T-helper 1 cell (primary cell): ENCODE results near the gene AK3.
"Not testable (repeated sequence)": the region's sequence is repeated elsewhere in the genome, so short reads cannot be mapped to it uniquely, and the experiment has no call there.

ENCODE experiments used
- DNase-seq, 5 donors: peaks; one replicate each; pipeline ENCODE4 v3.0.0-alpha.2; 2012 to 2020
- total RNA-seq, 4 donors: gene quantifications; one replicate each; lab custom pipeline; 2026; lab: John Stamatoyannopoulos, UW

Gene AK3
- total RNA-seq, result 28.7 to 35.7 (median 29.4) reads per million in 4 donors

DNA sequence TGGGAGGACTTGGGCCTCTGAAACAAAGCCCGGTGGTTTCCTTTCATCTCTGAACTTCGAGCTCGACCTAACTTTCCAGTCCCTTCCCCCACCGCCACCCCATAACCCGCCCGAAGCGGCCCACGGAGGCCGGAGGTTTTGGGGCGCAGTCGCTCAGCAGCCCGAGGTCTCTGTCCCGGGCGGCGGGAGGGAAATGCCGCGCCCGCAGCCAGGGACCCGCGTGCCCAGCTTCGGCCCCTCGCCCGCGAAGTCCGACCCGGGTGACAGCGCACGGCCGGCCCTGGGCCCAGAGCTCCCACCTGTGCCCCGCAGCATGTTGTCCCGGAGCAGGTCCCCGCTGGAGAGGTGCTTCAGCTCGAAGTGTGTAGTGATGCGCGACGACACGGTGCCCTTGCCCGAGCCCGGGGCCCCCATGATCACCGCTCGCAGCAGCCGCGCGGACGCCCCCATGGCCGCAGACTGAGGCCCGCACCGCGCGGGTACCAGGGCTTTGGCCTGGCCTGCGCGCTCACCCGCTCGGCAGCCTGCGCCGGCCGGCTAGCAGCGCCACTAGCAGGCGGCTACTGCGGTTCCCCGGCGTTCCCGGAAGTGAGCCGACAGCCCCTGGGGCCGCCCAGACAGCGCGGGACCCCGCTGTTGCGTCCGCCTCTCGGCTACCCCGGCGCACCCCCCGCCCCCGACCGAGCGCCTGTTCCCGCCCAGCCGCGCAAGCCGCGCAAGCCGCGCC lies at the start of gene AK3:
TSS of gene AK3 (minus strand) at position 565 of the 727 bp plus-strand sequence. CDS start at position 450, 115 bp downstream.
- peak; percentile 72 to 88 (median 80) for DNase-seq

DNA sequence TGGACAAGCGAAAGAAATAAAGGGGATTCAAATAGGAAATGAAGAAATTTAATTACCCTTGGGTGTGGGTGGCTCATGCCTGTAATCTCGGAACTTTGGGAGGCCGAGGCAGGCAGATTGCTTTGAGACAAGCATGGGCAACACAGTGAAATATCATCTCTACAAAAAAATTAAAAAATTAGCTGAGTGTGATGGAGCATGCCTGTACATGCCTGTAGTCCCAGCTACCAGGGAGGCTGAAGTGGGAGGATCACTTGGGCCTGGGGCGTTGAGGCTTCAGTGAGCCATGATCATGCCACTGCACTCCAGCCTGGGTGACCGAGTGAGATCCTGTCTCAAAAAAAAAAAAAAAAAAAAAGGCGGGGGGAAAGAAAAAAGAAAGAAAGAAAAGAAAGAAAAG lies 47.7 kb upstream of the AK3 start:
- DNase-seq, result no peak

DNA sequence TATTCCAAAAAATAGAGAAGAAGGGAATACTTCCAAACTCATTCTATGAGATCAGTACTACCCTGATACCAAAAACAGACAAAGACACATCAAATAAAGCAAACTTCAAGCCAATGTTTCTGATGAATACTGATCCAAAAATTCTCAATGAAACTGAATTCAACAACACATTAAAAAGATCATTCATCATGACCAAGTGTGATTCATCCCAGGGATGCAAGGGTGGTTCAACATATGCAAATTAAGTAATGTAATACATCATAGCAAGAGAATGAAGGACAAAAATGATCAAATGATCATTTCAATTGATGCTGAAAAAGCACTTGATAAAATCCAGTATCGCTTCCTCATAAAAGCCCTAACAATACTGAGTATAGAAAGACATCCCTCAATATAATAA lies 46.9 kb upstream of the AK3 start:
- DNase-seq, result no peak

DNA sequence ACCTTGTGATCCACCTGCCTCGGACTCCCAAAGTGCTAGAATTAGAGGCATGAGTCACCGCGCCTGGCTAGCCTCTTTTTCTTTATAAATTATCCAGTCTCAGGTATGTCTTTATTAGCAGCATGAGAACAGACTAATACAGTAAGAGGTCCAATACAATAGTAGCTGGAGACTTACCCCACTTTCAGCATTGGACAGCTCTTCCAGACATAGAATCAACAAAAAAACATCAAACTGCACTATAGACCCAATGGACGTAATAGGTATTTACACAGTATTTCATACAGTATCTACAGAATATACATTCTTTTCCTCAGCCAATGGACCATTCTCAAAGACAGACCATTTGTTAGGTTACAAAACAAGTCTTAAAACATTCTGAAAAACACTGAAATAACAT lies 45.6 kb upstream of the AK3 start:
- no peak for DNase-seq

DNA sequence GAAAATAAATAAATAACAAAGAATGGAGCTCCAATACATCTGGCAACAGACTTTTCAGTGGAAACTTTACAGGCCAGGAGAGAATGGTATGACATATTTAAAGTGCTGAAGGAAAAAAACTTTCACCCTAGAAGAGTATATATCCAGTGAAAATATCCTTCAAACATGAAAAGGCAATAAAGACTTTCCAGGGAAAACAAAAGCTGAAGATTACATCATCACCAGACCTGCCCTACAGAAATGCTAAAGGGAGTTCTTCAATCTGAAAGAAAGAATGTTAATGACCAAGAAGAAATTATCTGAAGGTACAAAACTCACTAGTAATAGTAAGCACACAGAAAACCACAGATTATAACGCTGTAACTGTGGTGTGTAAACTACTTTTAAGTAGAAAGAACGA lies 43.4 kb upstream of the AK3 start:
- no peak for DNase-seq

DNA sequence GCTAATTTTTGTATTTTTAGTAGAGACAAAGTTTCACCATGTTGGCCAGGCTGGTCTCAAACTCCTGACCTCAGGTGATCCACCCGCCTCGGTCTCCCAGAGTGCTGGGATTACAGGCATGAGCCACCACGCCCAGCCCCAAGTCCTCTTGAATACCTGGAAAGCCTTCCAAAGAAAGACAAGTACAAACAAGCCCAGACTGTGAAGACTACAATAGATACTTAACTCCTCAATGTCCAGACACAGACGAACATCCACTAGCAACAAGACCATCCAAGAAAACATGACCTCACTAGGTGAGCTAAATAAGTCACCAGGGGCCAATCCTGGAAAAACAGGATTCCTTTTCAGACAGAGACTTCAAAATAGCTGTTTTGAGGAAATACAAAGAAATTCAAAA lies 42.2 kb upstream of the AK3 start:
- DNase-seq, result not testable (repeated sequence)

DNA sequence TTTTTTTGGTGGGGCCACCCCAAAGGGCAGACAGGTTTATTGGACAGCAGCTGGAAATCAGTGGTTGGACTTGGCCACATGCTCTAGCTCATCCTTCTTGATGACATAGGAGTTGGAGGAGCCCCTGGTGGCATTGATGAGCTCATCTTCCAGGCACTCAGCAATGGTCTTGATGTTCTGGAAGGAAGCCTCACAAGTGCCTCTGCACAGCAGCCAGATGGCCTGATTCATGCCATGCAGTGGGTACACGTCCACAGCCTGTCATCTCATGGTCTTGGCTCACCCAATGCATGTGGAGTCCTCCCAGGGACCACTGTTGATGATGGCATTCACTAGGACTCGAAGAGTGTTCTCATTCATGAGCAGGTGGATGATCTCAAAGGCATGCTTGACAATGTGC lies 40.4 kb upstream of the AK3 start:
- no peak for DNase-seq

DNA sequence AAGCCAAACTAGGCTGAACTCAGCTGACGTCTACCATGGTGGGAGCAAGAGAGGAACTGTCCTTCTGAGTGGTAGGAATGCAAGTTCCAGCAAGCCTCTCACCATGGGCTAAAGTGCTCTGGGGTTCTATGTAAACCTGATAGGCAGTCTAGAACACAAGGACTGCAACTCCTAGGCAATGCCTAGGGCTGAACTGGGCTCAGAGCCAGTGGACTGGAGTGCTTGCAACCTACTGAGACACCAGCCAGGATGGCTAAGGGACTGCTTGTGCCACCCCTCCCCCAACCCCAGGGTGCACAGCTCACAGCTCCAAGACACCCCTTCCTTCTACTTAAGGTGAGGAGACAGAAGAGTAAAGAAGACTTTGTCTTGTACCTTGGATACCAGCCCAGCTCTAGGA lies 39.6 kb upstream of the AK3 start:
- no peak for DNase-seq

DNA sequence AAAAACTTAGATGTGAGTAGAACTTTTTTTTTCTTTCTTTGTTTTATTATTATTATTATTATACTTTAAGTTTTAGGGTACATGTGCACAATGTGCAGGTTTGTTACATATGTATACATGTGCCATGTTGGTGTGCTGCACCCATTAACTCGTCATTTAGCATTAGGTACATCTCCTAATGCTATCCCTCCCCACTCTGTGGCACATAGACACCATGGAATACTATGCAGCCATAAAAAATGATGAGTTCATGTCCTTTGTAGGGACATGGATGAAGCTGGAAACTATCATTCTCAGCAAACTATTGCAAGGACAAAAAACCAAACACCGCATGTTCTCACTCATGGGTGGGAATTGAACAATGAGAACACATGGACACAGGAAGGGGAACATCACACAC lies 34.0 kb upstream of the AK3 start:
- DNase-seq, result not testable (repeated sequence)

DNA sequence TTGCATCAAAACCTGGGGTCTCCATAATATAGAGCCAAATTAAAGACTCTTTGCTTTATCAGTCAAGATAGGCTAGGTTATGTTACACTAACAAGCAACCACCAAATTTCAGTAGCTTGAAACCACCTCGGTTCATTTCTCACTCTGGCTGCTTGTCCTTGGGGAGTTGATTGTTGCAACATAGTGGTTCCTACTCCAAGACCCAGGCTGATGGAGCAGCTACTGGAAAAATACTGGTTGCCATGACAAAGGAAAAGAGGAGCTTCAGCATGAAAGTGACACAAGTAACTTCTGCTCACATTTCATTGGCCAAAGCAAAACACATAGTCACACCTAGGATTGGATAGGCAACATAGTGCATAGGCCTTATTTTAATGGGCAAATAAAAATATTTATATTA lies 33.2 kb upstream of the AK3 start:
- no peak for DNase-seq

DNA sequence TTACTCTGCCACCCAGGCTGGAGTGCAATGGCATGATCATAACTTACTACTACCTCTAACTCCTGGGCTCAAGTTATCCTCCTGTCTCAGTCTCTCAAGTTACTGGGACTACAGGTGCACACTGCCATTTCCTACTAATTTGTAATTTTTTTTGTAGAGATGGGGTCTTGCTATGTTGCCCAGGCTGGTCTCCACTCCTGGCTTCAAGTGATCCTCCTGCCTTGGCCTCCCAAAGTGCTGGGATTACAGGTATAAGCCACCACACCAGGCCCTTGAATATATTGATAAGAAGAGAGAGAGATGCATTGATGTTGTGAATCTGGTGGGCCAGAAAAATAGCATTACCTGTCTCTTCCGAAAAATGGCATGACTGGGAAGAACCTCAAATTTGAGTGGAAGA lies 30.8 kb upstream of the AK3 start:
- no peak for DNase-seq

DNA sequence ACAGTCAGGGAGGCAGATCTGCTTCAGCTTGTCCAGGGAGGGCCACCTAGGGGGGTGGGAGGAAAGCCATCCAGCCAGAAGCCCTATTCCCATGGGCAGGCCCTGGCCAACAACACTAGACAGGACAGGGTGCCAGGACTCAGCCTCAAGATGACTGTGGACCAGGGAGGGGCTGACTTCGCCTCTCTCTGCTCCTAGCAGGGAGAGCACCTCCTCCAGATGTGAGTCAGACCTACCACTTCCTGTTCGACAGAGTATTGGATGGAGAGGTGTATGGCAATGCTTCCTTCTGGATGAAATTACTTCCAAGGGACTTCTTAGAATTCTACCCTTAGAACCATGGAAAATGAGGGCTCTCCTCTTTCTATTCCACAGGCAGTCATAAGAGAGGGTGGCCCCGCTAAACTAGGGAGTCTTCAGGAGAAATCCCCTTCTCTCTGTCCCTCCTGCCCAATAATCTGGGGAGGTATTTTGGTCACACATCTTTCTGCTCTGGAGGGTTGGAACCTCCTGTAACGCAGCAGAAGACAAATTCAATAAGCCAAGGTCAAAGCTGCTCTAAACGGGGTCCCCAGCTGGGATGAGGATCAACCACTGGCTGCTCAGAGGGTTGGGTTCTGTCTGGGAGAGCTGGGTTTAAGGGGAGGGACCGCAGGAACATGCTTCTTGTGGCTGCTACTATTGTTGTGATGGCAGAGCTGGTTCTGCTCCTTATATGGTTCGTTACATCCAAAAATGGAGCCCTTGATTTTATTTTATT lies 28.5 kb upstream of the AK3 start:
- peak in 1 of 5 donors; percentile 37 for DNase-seq

DNA sequence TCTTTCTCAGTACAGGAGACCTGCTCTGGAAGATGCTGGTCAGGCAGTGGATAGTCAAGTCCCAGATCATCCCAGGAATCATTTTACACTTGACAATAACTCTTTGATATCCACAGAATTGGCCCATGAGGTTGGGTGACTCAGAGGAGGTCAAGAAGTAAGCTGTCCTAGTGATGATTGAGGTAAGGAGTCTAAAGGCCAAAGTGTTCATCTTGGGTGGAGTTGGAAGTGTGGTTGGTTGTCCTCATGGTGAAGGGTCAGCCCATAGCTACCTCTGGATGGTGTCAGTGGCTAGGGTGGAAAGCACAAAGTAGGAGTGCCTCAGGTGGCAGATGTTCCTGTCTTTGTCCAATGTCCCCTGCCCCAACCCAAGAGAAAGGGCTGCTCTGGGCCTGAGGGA lies 27.7 kb upstream of the AK3 start:
- no peak for DNase-seq

DNA sequence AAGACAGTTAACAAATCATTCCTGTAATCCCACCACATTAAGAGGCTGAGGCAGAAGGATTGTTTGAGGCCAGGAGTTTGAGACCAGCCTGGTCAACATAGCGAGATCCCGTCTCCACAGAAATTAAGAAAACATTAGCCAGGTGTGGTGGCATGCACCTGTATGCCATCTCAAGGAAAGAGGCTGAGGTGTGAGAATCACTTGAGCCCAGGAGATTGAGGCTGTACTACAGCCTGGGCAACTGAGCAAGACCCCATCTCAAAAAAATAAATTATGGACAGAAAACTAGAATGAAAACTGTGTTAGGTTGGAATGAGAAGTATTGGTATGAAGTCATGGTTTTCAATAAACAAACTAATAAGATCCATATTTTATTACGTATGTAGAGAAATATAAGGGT lies 23.0 kb upstream of the AK3 start:
- DNase-seq, result no peak

DNA sequence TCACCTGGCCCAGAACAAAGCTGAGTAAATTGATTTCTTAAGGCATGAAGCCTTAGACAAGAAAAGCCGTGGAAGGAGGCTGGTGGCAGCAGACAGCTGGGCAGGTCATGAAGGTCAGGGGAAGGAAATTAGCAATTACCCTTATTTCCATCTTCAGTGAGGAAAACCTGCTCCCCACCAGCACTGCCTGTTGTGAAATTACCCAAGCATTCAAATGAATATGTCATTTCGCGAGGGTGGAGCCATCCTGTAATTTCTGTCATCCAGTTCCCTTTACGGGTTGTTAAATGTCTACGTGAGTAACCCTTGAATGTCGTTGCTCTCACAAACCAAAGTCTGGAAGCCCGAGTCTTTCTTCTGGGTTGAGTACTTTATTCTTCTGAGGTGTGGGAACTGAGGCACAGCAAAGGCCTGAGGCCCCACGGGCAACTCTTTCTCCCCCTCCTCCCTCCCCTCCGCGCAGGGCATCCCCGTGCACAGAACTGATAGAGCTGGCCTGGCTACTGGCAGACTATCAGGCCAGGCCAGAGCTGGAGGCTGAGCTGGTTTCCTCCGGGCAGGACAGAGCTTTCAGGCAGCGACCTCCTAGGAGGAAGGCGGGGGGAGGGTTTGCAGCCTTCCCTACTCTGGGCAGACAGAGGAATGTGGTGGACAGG lies 22.0 kb upstream of the AK3 start:
- no peak for DNase-seq

DNA sequence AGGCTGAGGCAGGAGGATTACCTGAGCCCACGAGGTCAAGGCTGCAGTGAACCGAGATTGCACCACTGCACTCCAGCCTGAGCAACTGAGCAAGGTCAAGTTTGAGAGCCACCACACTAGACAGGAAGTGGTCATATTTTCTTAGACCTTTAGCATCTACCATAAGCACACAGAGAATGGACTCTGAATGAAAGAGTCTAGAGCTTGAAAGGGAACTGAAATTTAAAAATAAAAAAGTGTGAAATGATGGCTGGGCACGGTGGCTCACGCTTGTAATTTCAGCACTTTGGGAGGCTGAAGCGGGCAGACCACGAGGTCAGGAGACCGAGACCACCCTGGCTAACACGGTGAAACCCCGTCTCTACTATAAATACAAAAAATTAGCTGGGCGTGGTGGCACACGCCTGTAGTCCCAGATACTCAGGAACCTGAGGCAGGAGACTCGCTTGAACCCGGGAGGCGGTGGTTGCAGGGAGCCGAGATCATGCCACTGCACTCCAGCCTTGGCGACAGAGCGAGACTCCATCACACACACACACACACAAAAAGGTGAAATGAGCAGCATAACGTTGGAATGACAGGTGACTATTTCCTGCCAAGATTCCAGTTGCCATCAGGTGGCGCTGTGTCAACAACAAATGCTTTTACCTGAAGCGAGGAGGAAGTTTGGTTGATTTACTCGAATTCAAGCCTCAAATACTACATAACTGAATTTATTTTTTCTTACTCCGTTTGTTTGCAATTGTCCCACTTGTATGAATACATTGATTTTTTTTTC lies 21.3 kb upstream of the AK3 start:
- peak; percentile 44 to 80 (median 70) for DNase-seq

DNA sequence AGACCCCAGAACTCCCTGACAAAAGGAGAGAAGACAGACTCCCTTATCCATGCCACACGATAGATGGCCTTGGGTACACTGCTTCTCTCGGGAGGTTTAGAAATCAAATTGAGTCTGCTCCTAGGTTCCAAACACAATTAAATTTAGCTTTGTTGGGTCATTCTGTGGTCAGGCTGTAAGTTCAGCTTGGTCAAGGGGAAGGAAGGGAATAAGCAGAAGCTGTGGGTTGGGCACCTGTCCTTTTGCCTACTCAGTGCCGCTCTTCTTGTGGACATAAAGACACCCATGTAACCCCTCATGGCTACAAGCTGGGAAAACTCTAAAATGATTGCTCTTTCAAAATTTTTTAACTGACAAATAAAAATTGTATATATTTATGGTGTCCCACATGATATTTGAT lies 19.1 kb upstream of the AK3 start:
- DNase-seq, result no peak

DNA sequence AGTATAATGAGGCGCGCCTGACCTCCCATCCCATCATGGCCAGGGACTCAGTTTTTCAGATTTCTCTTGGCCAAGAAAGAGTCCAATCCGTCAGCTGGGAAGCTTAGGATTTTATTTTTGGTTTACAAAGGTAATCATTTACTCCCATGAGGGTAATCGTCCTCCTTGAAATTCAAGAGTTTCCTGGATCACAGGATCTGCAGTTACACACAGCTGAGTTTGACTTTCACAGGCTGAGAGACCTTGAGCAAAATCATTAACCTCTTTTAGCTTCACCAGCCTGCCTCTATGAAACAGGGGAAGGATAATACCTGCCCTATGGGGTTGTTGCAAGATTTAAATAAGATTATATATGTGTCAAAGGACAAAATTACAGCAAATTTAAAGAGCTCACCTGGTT lies 15.4 kb upstream of the AK3 start:
- no peak for DNase-seq

DNA sequence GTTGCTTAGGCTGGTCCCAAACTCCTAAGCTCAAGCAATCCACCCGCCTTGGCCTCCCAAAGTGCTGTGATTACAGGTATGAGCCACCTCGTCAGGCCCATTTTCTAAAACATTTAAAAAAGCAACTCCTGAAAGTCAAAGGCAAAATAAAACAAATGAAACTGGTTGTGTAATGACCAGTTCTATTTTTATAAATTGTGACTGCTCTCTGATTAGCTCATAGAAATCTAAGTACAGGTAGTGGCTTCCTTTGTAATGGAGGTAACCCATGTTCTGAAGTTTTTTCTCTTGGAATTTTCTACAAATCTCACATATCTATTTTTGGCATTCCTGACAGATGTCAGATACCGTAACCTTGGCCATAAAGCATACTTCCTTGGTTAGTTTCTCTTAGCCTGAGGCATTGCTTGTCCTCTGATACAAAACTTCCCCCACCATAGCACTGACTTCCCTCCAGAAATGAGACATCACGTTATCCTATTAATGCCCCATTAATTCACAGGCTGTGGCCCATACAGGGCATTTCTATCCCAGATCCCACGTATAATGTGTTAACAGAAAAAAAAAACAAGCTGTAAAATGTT lies 14.1 kb upstream of the AK3 start:
- no peak for DNase-seq

DNA sequence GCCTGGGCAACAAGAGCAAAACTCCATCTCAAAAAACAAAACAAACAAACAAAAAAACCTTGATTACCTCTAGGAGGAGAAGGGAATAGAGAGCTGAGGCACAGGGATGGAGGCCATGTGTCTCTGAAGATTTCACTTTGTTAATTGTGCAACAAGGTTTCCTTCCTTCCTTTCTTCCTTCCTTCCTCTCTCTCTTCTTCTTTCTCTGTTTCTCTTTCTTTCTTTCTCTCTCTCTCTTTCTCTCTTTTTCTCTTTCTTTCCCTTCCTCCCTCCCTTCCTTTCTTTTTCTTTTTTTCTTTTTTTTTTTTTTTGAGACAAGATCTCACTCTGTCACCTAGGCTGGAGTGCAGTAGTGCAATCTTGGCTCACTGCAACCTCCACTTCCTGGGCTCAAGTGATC lies 13.5 kb upstream of the AK3 start:
- not testable (repeated sequence) for DNase-seq

DNA sequence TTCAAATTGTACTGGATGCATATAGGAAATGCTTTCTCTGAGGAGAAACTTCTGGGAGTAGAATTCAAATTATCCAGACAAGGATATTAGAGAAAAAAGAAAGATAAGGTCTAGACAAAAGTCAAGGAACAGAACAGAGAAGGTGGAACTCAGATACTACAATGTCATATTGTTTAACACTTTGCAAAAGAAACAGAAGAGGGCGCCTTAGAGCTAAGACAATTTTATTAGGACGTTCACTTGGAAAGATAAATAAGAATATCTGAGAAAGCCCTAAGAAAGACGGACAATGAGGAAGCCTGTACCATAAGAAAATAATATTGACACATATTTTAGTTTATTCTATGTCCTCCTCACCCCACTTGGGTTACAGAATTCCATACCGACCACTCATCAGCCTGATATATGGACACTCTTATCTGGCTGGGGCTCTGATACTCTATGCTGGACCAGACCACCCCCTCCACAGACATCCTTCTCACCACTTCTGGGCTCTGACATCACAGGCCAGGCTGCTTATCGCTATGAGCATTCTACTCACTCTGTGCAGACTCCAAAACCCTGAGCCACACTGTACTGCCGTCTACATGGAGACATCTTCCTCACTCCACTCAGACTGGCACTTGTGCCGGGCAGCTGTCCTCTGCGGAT lies 9.1 kb upstream of the AK3 start:
- peak in 1 of 5 donors; percentile 48 for DNase-seq

DNA sequence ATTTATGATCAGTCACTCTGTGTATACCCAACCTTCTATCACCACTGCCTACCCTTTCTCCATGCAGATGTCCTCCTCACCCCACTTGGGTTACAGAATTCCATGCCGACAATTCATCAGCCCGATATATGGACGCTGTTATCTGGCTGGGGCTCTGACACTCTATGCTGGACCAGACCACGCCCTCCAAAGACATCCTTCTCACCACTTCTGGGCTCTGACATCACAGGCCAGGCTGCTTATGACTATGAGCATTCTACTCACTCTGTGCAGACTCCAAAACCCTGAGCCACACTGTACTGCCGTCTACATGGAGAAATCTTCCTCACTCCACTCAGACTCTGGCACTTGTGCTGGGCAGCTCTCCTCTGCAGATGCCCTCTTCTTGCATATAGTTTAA lies 7.6 kb upstream of the AK3 start:
- DNase-seq, result no peak
